Stimulated activated CD8-positive, alpha-beta memory T cell treated with anti-CD3 and anti-CD28 coated beads, Interleukin-2, amount 100 ng/mL, for 1 hour (primary cell): ENCODE data around the gene OXTR.

Experiments used
- DNase-seq, 2 donors: peaks; one replicate each; pipeline ENCODE4 v3.0.0-alpha.2; 2020; ENCODE audit warnings: low read depth in 2 of 2

Gene OXTR

DNA sequence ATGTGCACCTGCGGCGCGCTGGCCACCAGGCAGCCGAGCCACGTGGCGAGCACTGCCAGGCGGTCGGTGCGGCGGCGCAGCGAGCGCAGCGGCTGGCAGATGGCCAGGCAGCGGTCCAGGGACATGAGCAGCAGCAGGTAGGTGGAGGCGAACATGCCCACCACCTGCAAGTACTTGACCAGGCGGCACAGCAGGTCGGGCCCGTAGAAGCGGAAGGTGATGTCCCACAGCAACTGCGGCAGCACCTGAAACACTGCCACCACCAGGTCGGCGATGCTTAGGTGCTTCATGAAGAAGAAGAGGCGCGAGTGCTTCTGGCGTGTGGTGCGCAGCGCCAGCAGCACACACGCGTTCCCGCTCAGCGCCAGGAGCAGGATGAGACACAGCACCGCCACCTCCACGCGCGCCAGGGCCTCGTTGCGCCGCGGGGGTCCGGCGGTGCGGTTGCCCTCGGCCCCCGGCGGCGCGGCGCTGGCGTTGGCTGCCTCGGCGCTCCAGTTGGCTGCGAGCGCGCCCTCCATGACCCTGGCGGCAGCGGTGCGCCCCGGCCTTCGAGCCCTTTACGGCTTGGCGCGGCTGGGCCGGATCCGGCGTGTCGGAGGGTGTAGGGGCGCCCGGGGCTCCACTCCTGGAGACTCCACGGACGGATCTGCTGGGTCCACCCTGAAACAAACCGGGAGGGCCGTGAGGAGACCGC lies 1.6 kb downstream of the OXTR start:
- no peak for DNase-seq

- DNase-seq = no peak
Measured at GRCh38 chr3:8767256-8767666, 2.2 kb downstream of the OXTR start.

DNA sequence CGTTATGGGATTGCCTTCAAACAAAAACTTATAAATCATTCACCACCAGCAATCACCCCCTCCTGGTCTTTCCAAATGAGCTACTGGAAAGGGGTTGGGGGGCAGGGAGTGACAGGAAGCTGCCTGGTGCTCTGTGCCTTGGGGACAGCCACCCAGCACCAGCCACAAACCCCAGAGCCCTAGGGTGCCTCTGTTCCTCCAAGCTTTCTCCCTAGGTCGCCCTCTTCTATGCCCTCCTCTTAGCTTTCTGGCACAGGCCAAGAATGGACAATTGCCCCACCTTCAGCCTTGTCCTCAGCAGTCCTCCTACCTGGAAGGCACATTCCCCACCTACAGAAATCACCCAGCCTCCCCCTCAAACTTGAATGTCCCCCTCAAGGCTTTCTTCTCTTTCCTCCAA lies 3.3 kb downstream of the OXTR start:
- DNase-seq = no peak

GRCh38 chr3:8765528-8765927 lies 3.9 kb downstream of the OXTR start:
- no peak for DNase-seq

DNA sequence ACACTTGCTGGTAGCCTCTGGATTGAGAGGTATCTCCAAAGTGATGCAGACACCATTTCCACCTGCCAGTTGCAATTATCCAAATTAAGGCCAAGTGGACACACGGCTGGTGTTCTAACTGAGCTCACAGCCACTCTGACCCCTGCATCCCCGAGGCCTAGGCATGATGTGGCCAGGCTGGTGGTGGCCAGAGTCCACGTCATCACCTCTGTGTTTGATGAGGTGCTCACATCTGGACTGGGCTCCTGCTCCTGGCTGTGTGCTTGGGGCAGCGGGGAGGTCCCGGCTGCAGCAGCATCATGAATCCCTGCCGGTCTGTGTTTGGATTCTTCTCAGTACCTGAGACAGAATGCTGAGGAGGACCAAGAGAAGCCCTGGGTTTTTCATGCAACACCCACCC lies 4.9 kb downstream of the OXTR start:
- no peak for DNase-seq

GRCh38 chr3:8762607-8763377 lies 6.6 kb downstream of the OXTR start:
- no peak for DNase-seq

DNA sequence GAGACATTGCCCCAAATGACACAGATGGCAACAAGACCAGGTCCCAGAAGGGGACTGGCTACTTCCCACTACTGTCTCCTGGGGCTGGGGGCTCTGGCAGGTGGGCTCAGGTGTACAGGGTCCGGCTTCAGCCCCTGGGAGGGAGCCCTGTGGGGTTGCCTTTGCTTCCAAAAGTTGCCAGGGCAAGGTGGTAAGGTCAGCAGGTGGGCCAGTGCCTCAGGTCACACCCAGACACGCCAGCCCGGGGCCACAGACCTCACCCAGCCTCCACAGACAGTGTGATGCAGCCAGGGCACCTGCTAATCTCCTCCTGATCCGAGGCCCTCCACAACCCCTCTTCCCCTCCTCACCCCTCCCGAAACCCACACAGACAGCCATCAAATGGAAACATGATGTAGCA lies 7.5 kb downstream of the OXTR start:
- DNase-seq = no peak

- DNase-seq = no peak
Measured at GRCh38 chr3:8760506-8760905, 8.9 kb downstream of the OXTR start.

- no peak for DNase-seq
Measured at GRCh38 chr3:8760091-8760490, 9.3 kb downstream of the OXTR start.

- no peak for DNase-seq
Measured at GRCh38 chr3:8759038-8759707, 10.2 kb downstream of the OXTR start.

DNA sequence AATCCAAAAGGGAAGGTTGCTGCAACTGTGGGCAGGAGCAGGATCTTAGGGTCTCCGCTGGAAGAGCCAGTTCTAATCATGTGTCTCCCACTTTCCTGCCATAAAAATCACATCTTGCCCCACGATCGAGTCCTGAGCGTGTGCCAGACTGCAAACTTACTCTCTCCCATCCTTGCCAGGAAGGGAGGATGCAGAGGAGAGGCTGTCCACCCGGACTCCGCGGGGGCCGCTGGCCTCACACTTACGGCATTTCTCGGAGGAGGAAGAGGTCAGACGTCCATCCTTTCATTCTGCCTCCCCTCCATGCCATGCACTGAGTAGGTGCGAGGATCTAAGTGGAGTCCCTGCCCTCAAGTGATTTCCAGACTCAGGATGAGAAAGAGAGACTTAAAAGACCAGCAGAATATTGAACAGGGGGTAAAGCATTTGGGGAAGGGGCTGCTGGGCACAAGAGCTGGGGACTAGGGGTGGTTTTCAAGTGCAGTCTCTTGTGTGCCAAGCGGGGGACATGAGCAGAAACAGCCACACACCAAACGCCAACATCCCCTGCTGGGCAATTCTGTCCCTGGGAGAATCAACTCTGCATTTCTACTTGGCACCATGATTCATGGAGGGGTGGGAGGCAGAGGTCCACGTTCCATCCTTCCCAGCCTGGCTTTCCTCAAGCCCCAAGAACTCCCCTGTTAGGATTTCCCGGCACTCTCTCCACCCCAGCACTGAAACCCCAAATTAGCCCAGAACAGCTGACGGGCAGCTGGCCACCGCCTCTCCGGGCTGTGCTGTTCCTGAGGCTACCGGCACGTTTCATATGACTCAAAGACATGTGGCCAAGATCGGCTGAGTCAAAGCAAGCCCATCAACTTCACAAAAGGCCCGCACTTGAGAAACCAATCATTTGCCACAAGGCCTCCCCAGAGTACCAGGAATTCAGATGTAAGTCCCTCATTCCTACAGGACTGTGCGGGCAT lies 11.6 kb downstream of the OXTR start:
- no peak for DNase-seq

DNA sequence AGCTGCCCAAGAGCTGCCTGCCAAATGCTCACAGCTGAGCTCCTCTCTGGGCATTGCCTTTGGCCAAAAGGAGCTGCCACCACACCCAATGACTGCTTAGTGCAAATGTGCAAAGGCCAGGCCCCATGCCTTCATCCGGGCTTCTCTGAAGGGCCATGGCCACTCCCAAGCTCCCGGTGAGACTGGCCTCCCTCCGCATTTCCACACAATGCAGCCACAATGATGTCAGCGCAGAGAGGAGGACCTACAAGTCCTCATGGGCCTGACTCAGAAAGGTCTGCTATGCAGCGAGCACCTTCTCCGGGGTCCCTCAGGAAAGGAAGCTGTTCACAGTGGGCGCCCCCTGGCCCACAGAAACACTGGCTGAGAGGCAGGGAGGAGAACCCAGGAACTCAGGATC lies 12.7 kb downstream of the OXTR start:
- DNase-seq = no peak

DNA sequence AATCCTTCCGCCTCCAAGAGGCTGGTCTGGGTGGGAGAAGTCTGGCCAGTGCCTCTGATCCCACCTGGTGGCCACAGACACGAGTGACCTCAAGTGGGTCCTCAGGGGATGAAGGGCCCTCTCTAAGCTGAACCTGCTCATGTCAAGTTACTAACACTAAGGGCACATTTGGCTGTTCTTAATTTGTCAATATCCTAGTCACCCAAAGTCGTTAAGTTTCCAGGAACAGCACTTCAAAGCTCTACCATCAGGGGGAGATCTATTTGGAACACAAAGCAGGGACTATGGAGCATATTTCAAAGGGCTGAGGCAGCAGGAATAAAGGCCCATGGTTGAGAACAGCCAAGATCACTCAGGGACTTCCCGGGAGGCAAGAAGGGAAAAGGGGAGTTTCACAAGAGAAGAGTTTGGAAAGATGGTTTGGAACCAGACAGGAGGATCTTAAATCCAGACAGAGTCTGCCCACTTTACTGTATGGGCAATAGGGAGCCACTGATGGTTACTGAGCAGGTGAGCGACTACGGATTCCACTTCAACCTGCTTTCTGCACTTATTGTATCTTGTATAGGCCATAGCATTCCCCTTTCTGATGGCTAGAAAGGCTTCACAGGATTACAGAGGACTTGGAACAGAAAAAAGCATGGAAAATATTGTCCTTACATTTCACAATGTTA lies 13.7 kb downstream of the OXTR start:
- no peak for DNase-seq

DNA sequence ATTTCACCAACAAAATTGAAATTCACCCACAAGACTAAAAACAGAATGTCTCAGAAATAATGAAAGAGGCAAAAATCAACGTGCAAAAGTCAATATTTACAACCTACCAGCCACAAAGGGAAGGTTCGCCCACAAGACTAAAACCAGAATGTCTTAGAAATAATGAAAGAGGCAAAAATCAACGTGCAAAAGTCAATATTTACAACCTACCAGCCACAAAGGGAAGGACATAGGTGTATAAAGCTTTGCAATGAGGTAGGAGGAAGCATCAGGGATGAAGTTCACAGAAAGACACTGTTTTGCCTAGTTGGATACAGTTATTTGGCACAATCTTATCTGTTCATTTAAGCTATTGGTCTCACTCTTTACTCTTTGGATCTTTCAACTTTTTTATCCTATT lies 14.3 kb downstream of the OXTR start:
- no peak for DNase-seq

GRCh38 chr3:8752832-8753231 lies 16.6 kb downstream of the OXTR start:
- no peak for DNase-seq

GRCh38 chr3:8749316-8749715 lies 20.1 kb downstream of the OXTR start:
- no peak for DNase-seq

- DNase-seq = no peak
Measured at GRCh38 chr3:8746780-8747345, 22.6 kb downstream of the OXTR start.

DNA sequence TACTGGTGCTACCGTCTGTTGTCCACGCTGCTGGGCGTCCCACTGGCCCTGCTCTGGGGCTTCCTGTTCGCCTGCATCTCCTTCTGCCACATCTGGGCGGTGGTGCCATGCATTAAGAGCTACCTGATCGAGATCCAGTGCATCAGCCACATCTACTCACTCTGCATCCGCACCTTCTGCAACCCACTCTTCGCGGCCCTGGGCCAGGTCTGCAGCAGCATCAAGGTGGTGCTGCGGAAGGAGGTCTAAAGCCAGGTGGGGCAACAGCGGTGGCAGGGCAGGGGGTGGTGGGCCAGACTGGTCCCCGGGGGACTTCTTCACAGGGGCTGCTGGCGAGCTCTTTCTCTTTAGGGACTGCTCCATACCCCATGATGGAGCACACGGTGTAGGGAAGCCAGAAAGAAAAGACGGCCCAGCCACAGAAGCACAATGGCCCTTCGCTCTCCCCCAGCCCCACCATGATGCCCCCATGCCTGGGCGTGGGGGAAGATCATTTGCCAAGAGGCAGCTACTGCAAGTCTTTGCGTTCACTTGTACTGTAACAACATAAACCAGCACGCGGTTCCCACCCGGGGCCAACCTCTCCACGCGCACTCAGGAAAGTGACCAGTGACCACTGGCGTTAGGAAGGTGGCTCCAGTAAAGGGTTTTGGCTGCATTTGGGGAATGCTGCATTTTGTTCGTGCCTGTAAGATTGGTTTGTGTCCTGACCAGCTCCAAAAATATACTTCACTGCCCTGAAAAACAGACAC lies 23.6 kb downstream of the OXTR start:
- no peak for DNase-seq

DNA sequence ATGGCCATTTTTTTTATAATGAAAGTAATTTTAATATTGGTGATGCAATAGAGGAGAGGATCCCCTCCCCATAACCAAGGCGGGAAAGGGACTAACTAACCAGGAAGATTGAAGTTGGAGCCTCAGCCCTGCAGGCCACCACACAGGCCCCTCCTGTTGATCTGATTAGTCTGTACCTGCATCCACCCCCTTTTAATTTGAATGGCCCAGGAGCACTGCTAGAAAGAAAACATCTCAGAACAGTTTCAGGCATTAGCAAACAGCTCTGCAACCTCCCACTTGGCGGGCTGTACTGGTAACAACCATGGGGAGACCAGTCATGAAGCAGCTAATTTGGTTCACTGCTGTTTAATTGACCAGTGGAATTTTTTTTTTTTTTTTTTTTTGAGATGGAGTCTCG lies 25.5 kb downstream of the OXTR start:
- no peak for DNase-seq

DNA sequence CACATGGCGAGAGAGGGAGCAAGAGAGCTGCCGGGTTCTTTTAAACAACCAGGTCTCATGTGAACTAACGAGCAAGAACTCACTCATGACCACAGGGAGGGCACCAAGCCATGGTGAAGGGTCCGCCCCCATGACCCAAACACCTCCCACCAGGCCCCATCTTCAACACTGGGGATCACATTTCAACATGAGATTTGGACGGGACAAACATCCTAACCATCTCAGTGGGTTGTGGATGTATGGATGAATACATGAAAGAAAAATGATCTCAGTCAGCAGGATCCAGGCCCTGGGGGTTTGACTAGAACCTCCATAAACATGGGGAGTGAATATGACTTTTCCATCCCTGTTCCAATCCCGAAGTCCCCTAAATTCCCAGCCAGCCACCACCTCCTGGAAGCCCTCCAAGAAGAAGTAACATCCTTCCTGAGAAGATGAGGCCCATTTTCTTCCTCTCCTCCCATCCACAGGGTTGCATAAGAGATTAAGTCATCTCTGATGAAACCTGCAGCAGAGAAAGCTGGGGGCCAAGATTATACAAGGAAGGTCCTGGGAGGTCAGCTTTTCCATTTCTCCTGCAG lies 26.3 kb downstream of the OXTR start:
- DNase-seq = no peak
